Measurements from ENCODE around the gene CNTNAP5.

CNTNAP5 gene

GRCh38 chr2:124566518-124566970 lies 541.5 kb downstream of the CNTNAP5 start:
- Histone ChIP-seq H3K9me2 (replicated peaks; ENCODE audit: low read depth, low read length) (no peaks in the 10 kb centered on the region), H3K36me3 (ENCODE audit: insufficient read depth, low read length) (no peaks in the 10 kb centered on the region), H3K4me1 (ENCODE audit: insufficient read depth, low read length, poor library complexity, severe bottlenecking) (no peaks in the 10 kb centered on the region), H4K20me1 (ENCODE audit: insufficient read depth, low read length, poor library complexity, severe bottlenecking) (no peaks in the 10 kb centered on the region), H3F3A (ENCODE audit: low read depth) (no peaks in the 10 kb centered on the region), H3K27me3 (ENCODE audit: insufficient read depth, low read length, poor library complexity, severe bottlenecking) (no peaks in the 10 kb centered on the region), H3K9ac (ENCODE audit: low read depth, low read length, poor library complexity, severe bottlenecking) (no peak overlapping the region), H2AFZ (ENCODE audit: low read length) (no peak overlapping the region), H3K9me3 (ENCODE audit: insufficient read depth, low read depth, low read length) (no peaks in the 10 kb centered on the region), H3K4me3 (ENCODE audit: low read length, poor library complexity, severe bottlenecking) (no peak overlapping the region), H3K4me2 (ENCODE audit: low read depth, low read length, poor library complexity, severe bottlenecking) (no peak overlapping the region), H3K79me2 (ENCODE audit: insufficient read depth, low read length) (no peaks in the 10 kb centered on the region)
- TF ChIP-seq, protein P1, sequence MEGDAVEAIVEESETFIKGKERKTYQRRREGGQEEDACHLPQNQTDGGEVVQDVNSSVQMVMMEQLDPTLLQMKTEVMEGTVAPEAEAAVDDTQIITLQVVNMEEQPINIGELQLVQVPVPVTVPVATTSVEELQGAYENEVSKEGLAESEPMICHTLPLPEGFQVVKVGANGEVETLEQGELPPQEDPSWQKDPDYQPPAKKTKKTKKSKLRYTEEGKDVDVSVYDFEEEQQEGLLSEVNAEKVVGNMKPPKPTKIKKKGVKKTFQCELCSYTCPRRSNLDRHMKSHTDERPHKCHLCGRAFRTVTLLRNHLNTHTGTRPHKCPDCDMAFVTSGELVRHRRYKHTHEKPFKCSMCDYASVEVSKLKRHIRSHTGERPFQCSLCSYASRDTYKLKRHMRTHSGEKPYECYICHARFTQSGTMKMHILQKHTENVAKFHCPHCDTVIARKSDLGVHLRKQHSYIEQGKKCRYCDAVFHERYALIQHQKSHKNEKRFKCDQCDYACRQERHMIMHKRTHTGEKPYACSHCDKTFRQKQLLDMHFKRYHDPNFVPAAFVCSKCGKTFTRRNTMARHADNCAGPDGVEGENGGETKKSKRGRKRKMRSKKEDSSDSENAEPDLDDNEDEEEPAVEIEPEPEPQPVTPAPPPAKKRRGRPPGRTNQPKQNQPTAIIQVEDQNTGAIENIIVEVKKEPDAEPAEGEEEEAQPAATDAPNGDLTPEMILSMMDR (conservative IDR thresholded peaks at IDR 0.05; ENCODE audit: low read length), result no peak
- TF ChIP-seq EZH2phosphoT487 (IDR thresholded peaks at IDR 0.05; ENCODE audit: borderline replicate concordance), result no peak

- no peak overlapping the region for H2AFZ ChIP-seq (ENCODE audit: low read length)
- no peaks in the 10 kb centered on the region for H3K4me1 ChIP-seq (ENCODE audit: insufficient read depth, low read length, poor library complexity, severe bottlenecking)
- no peaks in the 10 kb centered on the region for H4K20me1 ChIP-seq (ENCODE audit: insufficient read depth, low read length, poor library complexity, severe bottlenecking)
- H3K9me3 ChIP-seq (ENCODE audit: insufficient read depth, low read depth, low read length), result no peaks in the 10 kb centered on the region
- no peaks in the 10 kb centered on the region for H3K9me2 ChIP-seq (replicated peaks; ENCODE audit: low read depth, low read length)
- H3F3A ChIP-seq (ENCODE audit: low read depth), result no peaks in the 10 kb centered on the region
- no peak overlapping the region for H3K4me3 ChIP-seq (ENCODE audit: low read length, poor library complexity, severe bottlenecking)
- H3K36me3 ChIP-seq (ENCODE audit: insufficient read depth, low read length), result no peaks in the 10 kb centered on the region
- no peak overlapping the region for H3K4me2 ChIP-seq (ENCODE audit: low read depth, low read length, poor library complexity, severe bottlenecking)
- H3K9ac ChIP-seq (ENCODE audit: low read depth, low read length, poor library complexity, severe bottlenecking), result no peak overlapping the region
- H3K79me2 ChIP-seq (ENCODE audit: insufficient read depth, low read length), result no peaks in the 10 kb centered on the region
- no peaks in the 10 kb centered on the region for H3K27me3 ChIP-seq (ENCODE audit: insufficient read depth, low read length, poor library complexity, severe bottlenecking)
- no peak for TF ChIP-seq EZH2phosphoT487 (IDR thresholded peaks at IDR 0.05; ENCODE audit: borderline replicate concordance)
- TF ChIP-seq, protein P1 (conservative IDR thresholded peaks at IDR 0.05; ENCODE audit: low read length), result no peak
Measured at GRCh38 chr2:124570872-124571271, 545.8 kb downstream of the CNTNAP5 start.

GRCh38 chr2:124571836-124572235 lies 546.7 kb downstream of the CNTNAP5 start:
- H3K27me3 ChIP-seq (ENCODE audit: insufficient read depth, low read length, poor library complexity, severe bottlenecking), result no peaks in the 10 kb centered on the region
- no peaks in the 10 kb centered on the region for H3K9me3 ChIP-seq (ENCODE audit: insufficient read depth, low read depth, low read length)
- H3K79me2 ChIP-seq (ENCODE audit: insufficient read depth, low read length), result no peaks in the 10 kb centered on the region
- no peak overlapping the region for H3K9ac ChIP-seq (ENCODE audit: low read depth, low read length, poor library complexity, severe bottlenecking)
- H2AFZ ChIP-seq (ENCODE audit: low read length), result no peak overlapping the region
- H3K4me3 ChIP-seq (ENCODE audit: low read length, poor library complexity, severe bottlenecking), result no peak overlapping the region
- no peaks in the 10 kb centered on the region for H3K4me1 ChIP-seq (ENCODE audit: insufficient read depth, low read length, poor library complexity, severe bottlenecking)
- H3F3A ChIP-seq (ENCODE audit: low read depth), result no peaks in the 10 kb centered on the region
- H3K9me2 ChIP-seq (replicated peaks; ENCODE audit: low read depth, low read length), result no peaks in the 10 kb centered on the region
- no peaks in the 10 kb centered on the region for H4K20me1 ChIP-seq (ENCODE audit: insufficient read depth, low read length, poor library complexity, severe bottlenecking)
- no peak for TF ChIP-seq EZH2phosphoT487 (IDR thresholded peaks at IDR 0.05; ENCODE audit: borderline replicate concordance)
- TF ChIP-seq, protein P1 (conservative IDR thresholded peaks at IDR 0.05; ENCODE audit: low read length), result no peak
- H3K4me2 ChIP-seq (ENCODE audit: low read depth, low read length, poor library complexity, severe bottlenecking), result no peak overlapping the region
- H3K36me3 ChIP-seq (ENCODE audit: insufficient read depth, low read length), result no peaks in the 10 kb centered on the region
